Activated naive CD4-positive, alpha-beta T cell treated with anti-CD3 and anti-CD28 coated beads, Interleukin-2, amount 50 U/mL, for 24 hours (primary cell): ENCODE measurements around the gene C12orf56.
"Not testable (repeated sequence)": the region's sequence is repeated elsewhere in the genome, so short reads cannot be mapped to it uniquely, and the experiment has no call there.

Experiments
- H3K27ac Mint-ChIP-seq: one replicate; pipeline ENCODE4 v1.8.0; 2021; ENCODE audit warnings: mild to moderate bottlenecking, mixed read lengths
- H3K27me3 Mint-ChIP-seq: one replicate; pipeline ENCODE4 v1.8.0; 2021; ENCODE audit warnings: mixed read lengths
- H3K36me3 Mint-ChIP-seq: one replicate; pipeline ENCODE4 v1.8.0; 2021; ENCODE audit warnings: mixed read lengths
- H3K4me1 Mint-ChIP-seq: one replicate; pipeline ENCODE4 v1.8.0; 2021; ENCODE audit warnings: mixed read lengths
- H3K4me3 Mint-ChIP-seq: one replicate; pipeline ENCODE4 v1.8.0; 2021; ENCODE audit warnings: mild to moderate bottlenecking, mixed read lengths
- H3K9me3 Mint-ChIP-seq: one replicate; pipeline ENCODE4 v1.8.0; 2021; ENCODE audit warnings: mixed read lengths

Gene C12orf56

GRCh38 chr12:64293654-64294364 lies 96.7 kb downstream of the C12orf56 start:
- Mint-ChIP-seq H3K27ac (no peak overlapping the region), H3K27me3 (peaks cover 1% of the 10 kb centered on the region), H3K4me3 (no peak overlapping the region), H3K36me3 (no peaks in the 10 kb centered on the region), H3K4me1 (peaks cover 5% of the 10 kb centered on the region), H3K9me3 (no peaks in the 10 kb centered on the region)

DNA sequence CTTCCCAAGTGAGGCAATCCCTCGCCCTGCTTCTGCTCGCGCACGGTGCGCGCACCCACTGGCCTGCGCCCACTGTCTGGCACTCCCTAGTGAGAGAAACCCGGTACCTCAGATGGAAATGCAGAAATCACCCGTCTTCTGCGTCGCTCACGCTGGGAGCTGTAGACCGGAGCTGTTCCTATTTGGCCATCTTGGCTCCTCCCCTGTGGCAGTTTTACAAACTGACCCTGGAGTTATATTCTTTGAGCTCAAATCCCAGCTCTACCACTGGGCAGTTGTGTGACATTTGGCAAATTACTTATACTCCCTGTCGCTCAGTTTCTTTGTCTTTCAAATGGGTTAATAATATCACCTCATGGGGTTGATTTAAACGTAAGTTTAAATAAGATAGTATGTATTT lies 97.4 kb downstream of the C12orf56 start:
- not testable (repeated sequence) for H3K27me3 Mint-ChIP-seq, H3K27ac Mint-ChIP-seq, H3K4me3 Mint-ChIP-seq, H3K36me3 Mint-ChIP-seq, H3K9me3 Mint-ChIP-seq, H3K4me1 Mint-ChIP-seq

- Mint-ChIP-seq H3K9me3 (no peaks in the 10 kb centered on the region), H3K36me3 (no peaks in the 10 kb centered on the region), H3K27me3 (no peaks in the 10 kb centered on the region), H3K4me3 (no peak overlapping the region), H3K27ac (no peak overlapping the region), H3K4me1 (no peaks in the 10 kb centered on the region)
These were observed 104.0 kb downstream of the C12orf56 start for GRCh38 chr12:64286521-64286920.

- Mint-ChIP-seq H3K9me3 (no peaks in the 10 kb centered on the region), H3K27me3 (no peaks in the 10 kb centered on the region), H3K4me3 (no peak overlapping the region), H3K36me3 (no peaks in the 10 kb centered on the region), H3K27ac (peak overlapping the region; percentile 51), H3K4me1 (no peaks in the 10 kb centered on the region)
These were observed 106.3 kb downstream of the C12orf56 start for GRCh38 chr12:64284256-64284655.

DNA sequence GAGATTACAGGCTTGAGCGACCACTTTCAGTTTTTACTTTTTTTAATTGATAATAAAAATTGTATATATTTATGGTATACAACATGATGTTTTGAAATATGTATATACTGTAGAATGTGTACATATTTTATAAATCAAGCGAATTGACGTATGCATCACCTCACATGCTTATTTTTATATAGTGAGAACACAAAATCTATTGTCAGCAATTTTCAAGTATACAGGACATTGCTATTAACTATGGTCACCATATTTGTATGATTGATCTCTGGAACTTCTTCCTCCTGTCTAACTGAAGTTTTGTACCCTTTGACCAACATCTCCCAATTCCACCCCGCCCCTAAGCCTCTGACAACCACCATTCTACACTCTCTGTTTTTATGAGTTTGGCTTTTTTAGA lies 112.1 kb downstream of the C12orf56 start:
- Mint-ChIP-seq H3K9me3 (no peaks in the 10 kb centered on the region), H3K27ac (no peak overlapping the region), H3K27me3 (no peaks in the 10 kb centered on the region), H3K4me3 (no peak overlapping the region), H3K4me1 (no peaks in the 10 kb centered on the region), H3K36me3 (no peaks in the 10 kb centered on the region)

DNA sequence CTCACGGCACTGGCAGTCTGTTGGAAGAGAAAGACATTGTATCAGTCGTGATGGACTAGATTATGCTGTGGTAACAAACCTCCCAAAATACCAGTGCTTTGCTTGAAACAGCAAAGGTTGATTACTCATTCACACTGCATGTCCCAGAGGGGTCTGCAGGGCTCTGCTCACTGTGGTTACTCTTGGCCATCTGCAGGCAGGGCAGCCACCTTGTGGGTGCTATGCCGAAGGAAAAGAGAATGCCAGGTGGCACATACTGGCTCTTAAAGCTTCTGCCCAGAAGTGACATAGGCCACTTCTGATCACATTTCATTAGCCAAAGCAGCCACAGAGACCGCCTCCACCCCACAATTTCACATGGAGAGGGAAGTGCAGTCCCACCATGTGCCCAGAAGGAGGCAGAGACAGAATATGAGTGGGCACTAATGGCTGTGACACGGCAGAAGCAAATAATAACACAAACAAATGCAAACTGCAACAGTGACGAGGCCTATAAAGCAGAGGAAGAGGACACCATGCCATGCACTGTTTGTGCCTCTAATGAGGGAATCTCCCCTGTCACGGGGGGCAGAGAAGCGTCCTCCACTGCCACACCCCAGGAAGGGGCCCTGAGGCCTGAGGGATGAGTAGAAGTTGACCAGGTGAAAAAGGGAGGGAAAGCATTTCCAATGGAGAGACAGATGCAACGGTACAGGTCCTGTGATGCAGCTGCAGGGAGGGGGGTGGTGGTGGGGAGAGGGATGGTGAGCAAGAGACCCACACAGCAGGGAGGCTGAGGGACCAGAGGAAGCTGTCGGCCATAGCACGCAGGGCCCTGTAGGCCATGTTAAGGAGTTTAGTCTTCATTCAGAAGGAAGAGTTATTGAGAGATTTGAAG lies 116.8 kb downstream of the C12orf56 start:
- no peaks in the 10 kb centered on the region for H3K27me3 Mint-ChIP-seq
- no peaks in the 10 kb centered on the region for H3K36me3 Mint-ChIP-seq
- no peaks in the 10 kb centered on the region for H3K4me1 Mint-ChIP-seq
- H3K4me3 Mint-ChIP-seq = no peak overlapping the region
- no peak overlapping the region for H3K27ac Mint-ChIP-seq
- no peaks in the 10 kb centered on the region for H3K9me3 Mint-ChIP-seq

GRCh38 chr12:64270411-64270810 lies 120.1 kb downstream of the C12orf56 start:
- no peaks in the 10 kb centered on the region for H3K4me1 Mint-ChIP-seq
- H3K27ac Mint-ChIP-seq = no peak overlapping the region
- no peaks in the 10 kb centered on the region for H3K9me3 Mint-ChIP-seq
- H3K36me3 Mint-ChIP-seq = no peaks in the 10 kb centered on the region
- H3K27me3 Mint-ChIP-seq = no peaks in the 10 kb centered on the region
- H3K4me3 Mint-ChIP-seq = no peak overlapping the region

DNA sequence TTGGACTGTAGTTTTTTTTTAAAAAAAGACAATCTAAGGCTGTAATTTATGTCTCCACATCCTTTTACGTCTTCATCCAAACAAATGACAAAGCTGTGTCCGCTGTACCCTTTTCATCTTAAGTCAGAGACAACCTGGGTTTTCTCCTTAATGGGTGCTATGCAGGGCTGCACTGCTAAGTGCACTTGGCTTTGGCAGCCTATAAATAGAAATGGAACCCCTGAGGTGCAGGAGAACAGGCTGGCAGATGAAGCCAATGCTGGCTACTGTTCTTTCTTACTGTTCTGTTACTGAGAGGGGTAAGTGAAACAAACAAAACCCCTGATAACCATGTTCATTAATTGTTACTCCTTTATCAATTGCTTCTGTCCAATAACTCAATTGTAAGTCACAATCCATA lies 121.4 kb downstream of the C12orf56 start:
- no peaks in the 10 kb centered on the region for H3K27me3 Mint-ChIP-seq
- H3K4me1 Mint-ChIP-seq = no peaks in the 10 kb centered on the region
- no peaks in the 10 kb centered on the region for H3K9me3 Mint-ChIP-seq
- no peaks in the 10 kb centered on the region for H3K36me3 Mint-ChIP-seq
- H3K27ac Mint-ChIP-seq = no peak overlapping the region
- H3K4me3 Mint-ChIP-seq = no peak overlapping the region

DNA sequence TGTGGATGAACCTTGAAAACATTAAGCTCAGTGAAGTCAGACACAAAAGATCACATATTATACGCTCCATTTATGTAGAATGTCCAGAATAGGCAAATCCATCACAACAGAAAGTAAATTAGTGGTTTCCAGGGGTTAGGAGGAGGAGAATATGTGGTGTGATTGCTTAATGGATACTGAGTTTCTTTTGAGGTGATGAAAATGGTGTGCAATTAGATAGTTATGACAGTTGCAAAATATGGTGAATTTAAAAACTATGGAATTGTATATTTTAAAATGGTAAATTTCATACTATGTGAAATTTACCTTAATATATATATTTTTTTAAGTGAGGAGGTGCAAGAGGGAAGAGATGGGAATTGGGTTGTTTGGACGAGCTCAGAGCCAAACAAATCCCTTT lies 122.1 kb downstream of the C12orf56 start:
- no peaks in the 10 kb centered on the region for H3K27me3 Mint-ChIP-seq
- no peak overlapping the region for H3K27ac Mint-ChIP-seq
- no peaks in the 10 kb centered on the region for H3K4me1 Mint-ChIP-seq
- H3K9me3 Mint-ChIP-seq = no peaks in the 10 kb centered on the region
- H3K36me3 Mint-ChIP-seq = no peaks in the 10 kb centered on the region
- no peak overlapping the region for H3K4me3 Mint-ChIP-seq

- Mint-ChIP-seq H3K27me3 (no peaks in the 10 kb centered on the region), H3K36me3 (no peaks in the 10 kb centered on the region), H3K27ac (no peak overlapping the region), H3K4me3 (no peak overlapping the region), H3K9me3 (no peaks in the 10 kb centered on the region), H3K4me1 (no peaks in the 10 kb centered on the region)
These were observed 124.7 kb downstream of the C12orf56 start for GRCh38 chr12:64265839-64266238.

- H3K9me3 Mint-ChIP-seq = no peaks in the 10 kb centered on the region
- no peaks in the 10 kb centered on the region for H3K4me1 Mint-ChIP-seq
- H3K27ac Mint-ChIP-seq = no peak overlapping the region
- no peaks in the 10 kb centered on the region for H3K27me3 Mint-ChIP-seq
- no peak overlapping the region for H3K4me3 Mint-ChIP-seq
- H3K36me3 Mint-ChIP-seq = no peaks in the 10 kb centered on the region
These were observed 128.7 kb downstream of the C12orf56 start for GRCh38 chr12:64261813-64262212.

- Mint-ChIP-seq H3K9me3 (no peaks in the 10 kb centered on the region), H3K4me1 (no peaks in the 10 kb centered on the region)
These were observed 132.0 kb downstream of the C12orf56 start for GRCh38 chr12:64258576-64258975.

DNA sequence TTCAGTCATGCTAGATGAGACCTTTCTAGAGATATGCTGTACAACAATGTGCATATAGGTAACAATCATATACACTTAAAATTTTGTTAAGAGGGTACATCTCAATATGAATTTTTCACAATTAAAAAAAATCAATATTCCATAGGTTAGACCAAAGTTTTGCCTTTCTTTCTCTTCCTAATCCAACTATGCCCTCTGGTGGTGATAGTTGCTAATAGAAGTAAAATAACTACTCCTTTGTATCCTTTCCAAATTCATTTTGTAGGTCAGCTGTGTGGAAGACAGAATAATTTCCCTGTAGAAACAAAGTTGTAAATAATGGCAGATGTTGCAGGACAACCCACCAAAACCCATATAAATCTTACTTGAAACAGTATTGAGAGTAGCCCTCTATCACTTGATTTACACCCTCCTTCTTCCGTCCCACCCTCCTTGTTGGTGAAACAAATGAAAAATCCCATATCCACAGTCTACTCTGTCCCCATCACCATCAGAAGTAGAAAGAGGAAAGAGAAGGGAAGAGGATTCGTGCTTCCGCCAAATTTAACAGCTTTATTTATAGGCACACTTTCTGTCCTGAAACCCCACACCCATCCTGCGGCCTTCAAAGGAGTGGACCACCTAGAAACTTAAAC lies 134.3 kb downstream of the C12orf56 start:
- Mint-ChIP-seq H3K4me3 (no peak overlapping the region), H3K27ac (no peak overlapping the region), H3K4me1 (no peaks in the 10 kb centered on the region), H3K9me3 (no peaks in the 10 kb centered on the region), H3K36me3 (no peaks in the 10 kb centered on the region), H3K27me3 (no peaks in the 10 kb centered on the region)

More at GRCh38 chr12:64258576-64258975, 132.0 kb downstream of the C12orf56 start:
- Mint-ChIP-seq H3K27ac (no peak overlapping the region), H3K4me3 (no peak overlapping the region), H3K27me3 (no peaks in the 10 kb centered on the region), H3K36me3 (no peaks in the 10 kb centered on the region)

- Mint-ChIP-seq H3K27me3 (peaks cover 2% of the 10 kb centered on the region), H3K4me3 (no peak overlapping the region), H3K9me3 (no peaks in the 10 kb centered on the region), H3K4me1 (no peaks in the 10 kb centered on the region), H3K27ac (no peak overlapping the region), H3K36me3 (no peaks in the 10 kb centered on the region)
These were observed 135.3 kb downstream of the C12orf56 start for GRCh38 chr12:64255249-64255648.

DNA sequence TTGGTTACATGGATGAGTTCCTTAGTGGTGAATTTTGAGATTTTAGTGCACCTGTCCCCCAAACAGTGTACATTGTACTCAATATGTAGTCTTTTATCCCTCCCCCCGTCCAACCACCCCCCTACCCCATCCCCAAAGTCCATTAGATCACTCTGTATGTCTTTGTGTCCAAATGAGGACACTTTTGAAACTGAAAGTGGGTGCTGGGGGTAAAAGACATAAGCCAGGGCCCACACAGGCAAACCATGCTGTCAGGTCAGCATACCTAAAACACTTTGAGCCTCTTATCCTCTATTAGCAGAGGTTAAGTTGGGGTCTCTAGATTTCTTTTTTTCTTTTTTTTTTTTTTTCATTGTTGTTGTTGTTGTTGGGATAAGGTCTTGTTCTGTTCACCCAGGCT lies 137.2 kb downstream of the C12orf56 start:
- no peaks in the 10 kb centered on the region for H3K4me1 Mint-ChIP-seq

GRCh38 chr12:64252681-64253080 lies 137.9 kb downstream of the C12orf56 start:
- Mint-ChIP-seq H3K27me3 (peaks cover 2% of the 10 kb centered on the region), H3K4me1 (no peaks in the 10 kb centered on the region), H3K27ac (no peak overlapping the region), H3K9me3 (no peaks in the 10 kb centered on the region), H3K36me3 (no peaks in the 10 kb centered on the region), H3K4me3 (no peak overlapping the region)

More for the DNA sequence above, 137.2 kb downstream of the C12orf56 start:
- Mint-ChIP-seq H3K4me3 (no peak overlapping the region), H3K27me3 (peaks cover 2% of the 10 kb centered on the region), H3K27ac (no peak overlapping the region), H3K36me3 (no peaks in the 10 kb centered on the region), H3K9me3 (no peaks in the 10 kb centered on the region)
